ENCODE data around the gene HRAS. TPM values are rescaled to one million over a fixed set of nuclear protein-coding genes. Genes with fewer than 3 reads are reported as not detected.

The HRAS gene
- total RNA-seq, 1 donor from 2014 or later, result 76.6 TPM

- H3K27ac Mint-ChIP-seq, result peak overlapping the region; percentile 40
- H3K4me1 Mint-ChIP-seq (ENCODE audit: low read depth), result peaks cover 22% of the 10 kb centered on the region
- intact Hi-C loops (cut with micrococcal nuclease), result no loop called here
- H3K27me3 Mint-ChIP-seq (ENCODE audit: insufficient read depth), result no peaks in the 10 kb centered on the region
- no peaks in the 10 kb centered on the region for H3K9me3 Mint-ChIP-seq
- peaks cover 9% of the 10 kb centered on the region for H3K36me3 Mint-ChIP-seq (ENCODE audit: low read depth)
- DNase-seq (ENCODE audit: low spot score), result no peak
- H3K4me3 Mint-ChIP-seq, result no peak overlapping the region
These were observed 27.9 kb upstream of the HRAS start for GRCh38 chr11:563066-563811.

GRCh38 chr11:562046-562645 is 26.8 kb upstream of the HRAS start:
- peak overlapping the region; percentile 95 for H3K4me3 Mint-ChIP-seq
- peaks cover 9% of the 10 kb centered on the region for H3K36me3 Mint-ChIP-seq (ENCODE audit: low read depth)
- H3K27me3 Mint-ChIP-seq (ENCODE audit: insufficient read depth), result peaks cover 5% of the 10 kb centered on the region
- no peak for DNase-seq (ENCODE audit: low spot score)
- no peak overlapping the region for H3K27ac Mint-ChIP-seq
- intact Hi-C loops (cut with micrococcal nuclease), result no loop called here
- H3K9me3 Mint-ChIP-seq, result no peaks in the 10 kb centered on the region
- peaks cover 16% of the 10 kb centered on the region for H3K4me1 Mint-ChIP-seq (ENCODE audit: low read depth)

- Mint-ChIP-seq H3K4me1 (ENCODE audit: low read depth) (peaks cover 11% of the 10 kb centered on the region), H3K4me3 (peak overlapping the region; percentile 95), H3K27me3 (ENCODE audit: insufficient read depth) (peaks cover 8% of the 10 kb centered on the region), H3K27ac (peak overlapping the region; percentile 71), H3K9me3 (no peaks in the 10 kb centered on the region), H3K36me3 (ENCODE audit: low read depth) (peaks cover 9% of the 10 kb centered on the region)
- no peak for DNase-seq (ENCODE audit: low spot score)
- intact Hi-C loops (cut with micrococcal nuclease), result loop anchor here (2.0 kb wide), 1 partner anchor 165 kb away; no protein-coding TSS in a partner anchor
These were observed 26.0 kb upstream of the HRAS start for GRCh38 chr11:561148-562003.

- H3K27ac Mint-ChIP-seq, result peak within 1 kb of the TSS; percentile 71
- peak; percentile 94 for DNase-seq (ENCODE audit: low spot score)
- intact Hi-C loops (cut with micrococcal nuclease), result loop anchor here (1.0 to 2.0 kb wide), 5 partner anchors 8 to 166 kb away; partner anchors contain the start of genes IRF7 and LRRC56
- H3K4me1 Mint-ChIP-seq (ENCODE audit: low read depth), result peaks cover 11% of the 10 kb centered on the region
- H3K9me3 Mint-ChIP-seq, result no peaks in the 10 kb centered on the region
- H3K4me3 Mint-ChIP-seq, result peak within 1 kb of the TSS; percentile 95
- H3K36me3 Mint-ChIP-seq (ENCODE audit: low read depth), result peaks cover 9% of the 10 kb centered on the region
- peaks cover 10% of the 10 kb centered on the region for H3K27me3 Mint-ChIP-seq (ENCODE audit: insufficient read depth)
These were observed 25.1 kb upstream of the HRAS start, which contains the start of the genes LMNTD2 and RASSF7 for GRCh38 chr11:560305-561147. TSS of gene LMNTD2 (minus strand) at chr11:560738. CDS start at chr11:560716, 22 bp downstream. TSS of gene RASSF7 (plus strand) at chr11:560970. CDS start at chr11:561769, 799 bp downstream.

GRCh38 chr11:559712-560304 is 24.4 kb upstream of the HRAS start:
- Mint-ChIP-seq H3K36me3 (ENCODE audit: low read depth) (peaks cover 9% of the 10 kb centered on the region), H3K27me3 (ENCODE audit: insufficient read depth) (peaks cover 10% of the 10 kb centered on the region), H3K4me3 (peak overlapping the region; percentile 48), H3K27ac (peak overlapping the region; percentile 18), H3K9me3 (no peaks in the 10 kb centered on the region), H3K4me1 (ENCODE audit: low read depth) (peaks cover 11% of the 10 kb centered on the region)
- intact Hi-C loops (cut with micrococcal nuclease), result loop anchor here (1.0 to 2.0 kb wide), 5 partner anchors 8 to 167 kb away; partner anchors contain the start of genes IRF7 and LRRC56
- no peak for DNase-seq (ENCODE audit: low spot score)

GRCh38 chr11:559020-559620 is 23.7 kb upstream of the HRAS start:
- H3K9me3 Mint-ChIP-seq, result no peaks in the 10 kb centered on the region

GRCh38 chr11:558503-558902 is 23.1 kb upstream of the HRAS start:
- Mint-ChIP-seq H3K27me3 (ENCODE audit: insufficient read depth) (peaks cover 10% of the 10 kb centered on the region), H3K4me3 (no peak overlapping the region), H3K9me3 (no peaks in the 10 kb centered on the region), H3K36me3 (ENCODE audit: low read depth) (peaks cover 2% of the 10 kb centered on the region), H3K4me1 (ENCODE audit: low read depth) (peaks cover 7% of the 10 kb centered on the region), H3K27ac (no peak overlapping the region)
- intact Hi-C loops (cut with micrococcal nuclease), result no loop called here
- no peak for DNase-seq (ENCODE audit: low spot score)

More at GRCh38 chr11:559020-559620, 23.7 kb upstream of the HRAS start:
- H3K27me3 Mint-ChIP-seq (ENCODE audit: insufficient read depth), result peaks cover 10% of the 10 kb centered on the region
- intact Hi-C loops (cut with micrococcal nuclease), result no loop called here
- no peak for DNase-seq (ENCODE audit: low spot score)
- H3K4me1 Mint-ChIP-seq (ENCODE audit: low read depth), result peaks cover 11% of the 10 kb centered on the region
- no peak overlapping the region for H3K4me3 Mint-ChIP-seq
- H3K27ac Mint-ChIP-seq, result no peak overlapping the region
- peaks cover 4% of the 10 kb centered on the region for H3K36me3 Mint-ChIP-seq (ENCODE audit: low read depth)

- H3K9me3 Mint-ChIP-seq, result no peaks in the 10 kb centered on the region
- DNase-seq (ENCODE audit: low spot score), result no peak
- peaks cover 10% of the 10 kb centered on the region for H3K27me3 Mint-ChIP-seq (ENCODE audit: insufficient read depth)
- peaks cover 2% of the 10 kb centered on the region for H3K36me3 Mint-ChIP-seq (ENCODE audit: low read depth)
- H3K4me3 Mint-ChIP-seq, result peak overlapping the region; percentile 37
- H3K27ac Mint-ChIP-seq, result no peak overlapping the region
- peaks cover 6% of the 10 kb centered on the region for H3K4me1 Mint-ChIP-seq (ENCODE audit: low read depth)
- intact Hi-C loops (cut with micrococcal nuclease), result no loop called here
These were observed 22.2 kb upstream of the HRAS start for GRCh38 chr11:557328-558132.

- Mint-ChIP-seq H3K4me1 (ENCODE audit: low read depth) (peaks cover 6% of the 10 kb centered on the region), H3K4me3 (peak overlapping the region; percentile 11), H3K27me3 (ENCODE audit: insufficient read depth) (peaks cover 10% of the 10 kb centered on the region), H3K9me3 (no peaks in the 10 kb centered on the region), H3K27ac (no peak overlapping the region), H3K36me3 (ENCODE audit: low read depth) (peaks cover 2% of the 10 kb centered on the region)
- DNase-seq (ENCODE audit: low spot score), result no peak
- intact Hi-C loops (cut with micrococcal nuclease), result no loop called here
These were observed 21.4 kb upstream of the HRAS start for GRCh38 chr11:556662-557256.

GRCh38 chr11:555780-556661 is 20.6 kb upstream of the HRAS start:
- Mint-ChIP-seq H3K36me3 (ENCODE audit: low read depth) (no peaks in the 10 kb centered on the region), H3K9me3 (no peaks in the 10 kb centered on the region), H3K27me3 (ENCODE audit: insufficient read depth) (peaks cover 10% of the 10 kb centered on the region), H3K27ac (no peak overlapping the region), H3K4me1 (ENCODE audit: low read depth) (peaks cover 6% of the 10 kb centered on the region), H3K4me3 (peak overlapping the region; percentile 11)
- intact Hi-C loops (cut with micrococcal nuclease), result loop anchor here (1.0 kb wide), 3 partner anchors 19 to 167 kb away; partner anchors contain the start of genes LRRC56 and PHRF1
- no peak for DNase-seq (ENCODE audit: low spot score)

Measured in activated T-helper 1 cell treated with anti-CD3 and anti-CD28 coated beads, Interleukin-12 subunit alpha, Interleukin-12 subunit beta, Interleukin-2, Interleukin-4 antibody, amounts not matched to agents 30 ng/mL and 10 ng/mL and 1 ng/mL, durations not matched to agents 14 hours and 24 hours and 36 hours (primary cell).